Activated T-cell treated with anti-CD3 and anti-CD28 coated beads, Interleukin-2, amount 50 U/mL, for 4 hours (primary cell): ENCODE results near the gene ISY1. TPM values are rescaled to one million over a fixed set of nuclear protein-coding genes. Genes with fewer than 3 reads are reported as not detected.
A peak's percentile ranks its signal among the peaks of the same experiment; 100 is the strongest.
"Not testable (repeated sequence)": the region's sequence is repeated elsewhere in the genome, so short reads cannot be mapped to it uniquely, and the experiment has no call there.

Source experiments
- ATAC-seq, 2 donors: fragments of 200-7000 bp; cut with Tn5 transposase; one replicate each; pipeline ENCODE4 v1.10.0; 2021
- DNase-seq: peaks from one replicate; pipeline ENCODE4 v3.0.0-alpha.2; 2020
- H3K27me3 Mint-ChIP-seq: one replicate; pipeline ENCODE4 v1.8.0; 2021; ENCODE audit warnings: low read depth, mixed read lengths
- H3K36me3 Mint-ChIP-seq: one replicate; pipeline ENCODE4 v1.8.0; 2022; ENCODE audit warnings: mixed read lengths; ENCODE audit not compliant: insufficient read depth
- H3K4me1 Mint-ChIP-seq: one replicate; pipeline ENCODE4 v1.8.0; 2021; ENCODE audit warnings: low read depth, mixed read lengths
- H3K4me3 Mint-ChIP-seq: one replicate; pipeline ENCODE4 v1.8.0; 2021; ENCODE audit warnings: mild to moderate bottlenecking, moderate library complexity, mixed read lengths
- H3K9me3 Mint-ChIP-seq: one replicate; pipeline ENCODE4 v1.8.0; 2021; ENCODE audit warnings: mixed read lengths
- total RNA-seq, 3 donors: library from RNA; stranded (reverse); gene quantifications; one replicate each; pipeline ENCODE4 v1.2.1, GENCODE V29; 2021

The ISY1 gene
- total RNA-seq, 3 donors from 2014 or later, result 93.1 to 101 (median 93.9) TPM

GRCh38 chr3:129104051-129104450 lies 56.8 kb downstream of the ISY1 start:
- Mint-ChIP-seq H3K27me3 (no peaks in the 10 kb centered on the region), H3K4me3 (no peak overlapping the region), H3K36me3 (peaks cover 24% of the 10 kb centered on the region), H3K9me3 (no peaks in the 10 kb centered on the region), H3K4me1 (peaks cover 76% of the 10 kb centered on the region)
- DNase-seq (no peak), ATAC-seq (no peak)

DNA sequence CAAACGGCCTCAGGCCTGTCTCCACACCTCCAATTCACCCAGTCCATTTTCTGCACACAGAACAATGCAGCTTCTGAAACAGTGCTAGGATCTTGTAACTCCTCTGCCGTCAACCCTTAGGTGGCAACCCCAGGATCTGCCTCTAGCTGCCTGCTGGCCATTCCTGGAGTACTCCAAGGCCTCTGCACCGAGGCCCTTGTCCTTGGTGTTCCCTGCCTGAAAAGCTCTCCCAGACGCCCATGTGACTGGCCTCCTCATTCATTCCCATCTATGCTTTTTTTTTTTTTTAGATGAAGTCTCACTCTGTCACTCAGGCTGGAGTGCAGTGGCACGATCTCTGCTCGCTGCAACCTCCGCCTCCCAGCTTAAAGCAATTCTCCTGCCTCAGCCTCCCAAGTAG lies 57.6 kb downstream of the ISY1 start:
- Mint-ChIP-seq H3K36me3 (peaks cover 25% of the 10 kb centered on the region), H3K9me3 (no peaks in the 10 kb centered on the region), H3K27me3 (no peaks in the 10 kb centered on the region), H3K4me1 (peaks cover 71% of the 10 kb centered on the region), H3K4me3 (no peak overlapping the region)
- DNase-seq, result no peak
- no peak for ATAC-seq

DNA sequence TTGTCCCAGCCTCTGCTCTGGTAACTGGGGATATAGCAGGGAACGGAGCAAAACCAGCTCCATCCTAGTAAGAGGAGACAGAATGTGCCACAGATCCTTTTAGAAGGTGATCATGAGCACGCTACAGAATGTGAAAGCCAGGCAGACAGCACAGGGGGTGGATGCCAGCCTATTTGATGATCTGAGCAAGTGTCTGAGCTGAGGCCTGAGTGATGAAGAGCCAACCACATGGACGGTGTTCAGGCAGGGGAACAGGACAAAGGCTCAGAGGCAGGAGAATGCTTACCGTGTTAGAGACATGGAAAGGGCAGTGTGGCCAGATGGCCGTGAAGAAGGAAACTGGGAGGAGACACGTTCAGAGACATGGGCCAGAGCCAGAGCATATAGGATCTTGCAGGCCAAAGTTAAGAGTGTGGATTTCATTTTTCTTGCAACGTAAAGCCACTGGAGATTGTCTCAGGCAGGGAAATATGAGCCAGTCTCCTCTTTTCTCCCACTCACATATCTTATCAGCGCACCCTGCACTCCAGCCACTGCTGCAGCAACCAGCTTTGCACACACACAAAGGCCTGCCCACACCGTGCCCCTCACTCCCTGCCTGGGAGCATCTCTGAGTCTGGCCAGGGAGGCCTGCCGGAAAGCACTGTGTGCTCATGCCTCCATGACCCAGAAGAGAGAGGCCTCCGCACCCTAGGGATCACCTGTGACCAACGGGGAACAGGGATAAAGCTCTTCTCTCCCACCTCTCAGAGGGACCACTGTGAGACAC lies 59.3 kb downstream of the ISY1 start:
- ATAC-seq (no peak), DNase-seq (no peak)
- Mint-ChIP-seq H3K4me3 (no peak overlapping the region), H3K4me1 (peaks cover 70% of the 10 kb centered on the region), H3K9me3 (no peaks in the 10 kb centered on the region), H3K36me3 (peaks cover 20% of the 10 kb centered on the region), H3K27me3 (no peaks in the 10 kb centered on the region)

DNA sequence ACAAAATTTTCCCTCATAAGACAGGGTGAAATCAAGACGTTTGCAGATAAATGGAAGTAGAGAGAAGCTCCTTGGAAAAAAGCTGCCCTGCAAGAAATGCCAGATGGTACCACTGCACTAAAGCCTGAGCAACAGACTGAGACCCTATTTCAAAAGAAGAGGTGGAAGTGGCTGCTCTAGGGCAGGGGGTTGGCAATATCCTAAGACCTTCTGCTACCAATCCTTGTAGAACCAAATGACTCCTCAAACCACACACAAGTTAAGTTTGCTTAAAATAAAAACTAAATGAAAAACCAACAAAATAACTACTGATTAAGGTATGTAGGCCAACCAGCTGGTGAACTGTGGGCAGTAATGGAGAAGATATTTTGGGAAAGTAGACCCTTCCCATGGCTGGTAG lies 60.6 kb downstream of the ISY1 start:
- Mint-ChIP-seq H3K36me3 (peaks cover 22% of the 10 kb centered on the region), H3K27me3 (no peaks in the 10 kb centered on the region), H3K9me3 (no peaks in the 10 kb centered on the region), H3K4me1 (peaks cover 70% of the 10 kb centered on the region), H3K4me3 (no peak overlapping the region)
- ATAC-seq (peak in 1 of 2 donors; percentile 24), DNase-seq (no peak)

GRCh38 chr3:129095285-129095684 lies 65.6 kb downstream of the ISY1 start:
- no peaks in the 10 kb centered on the region for H3K27me3 Mint-ChIP-seq
- H3K9me3 Mint-ChIP-seq, result no peaks in the 10 kb centered on the region
- H3K4me3 Mint-ChIP-seq, result no peak overlapping the region
- DNase-seq (no peak), ATAC-seq (no peak)
- peaks cover 32% of the 10 kb centered on the region for H3K4me1 Mint-ChIP-seq
- peaks cover 18% of the 10 kb centered on the region for H3K36me3 Mint-ChIP-seq

GRCh38 chr3:129088312-129088711 lies 72.6 kb downstream of the ISY1 start:
- H3K9me3 Mint-ChIP-seq, H3K4me3 Mint-ChIP-seq, ATAC-seq, DNase-seq, H3K36me3 Mint-ChIP-seq, H3K4me1 Mint-ChIP-seq, H3K27me3 Mint-ChIP-seq: not testable (repeated sequence)

- H3K4me3 Mint-ChIP-seq, H3K4me1 Mint-ChIP-seq, H3K9me3 Mint-ChIP-seq, DNase-seq, H3K27me3 Mint-ChIP-seq, H3K36me3 Mint-ChIP-seq: not testable (repeated sequence)
- ATAC-seq, result peak; percentile 67 to 78
Measured at GRCh38 chr3:129087904-129088303, 73.0 kb downstream of the ISY1 start.

- H3K27me3 Mint-ChIP-seq, result no peaks in the 10 kb centered on the region
- no peaks in the 10 kb centered on the region for H3K9me3 Mint-ChIP-seq
- DNase-seq (no peak), ATAC-seq (peak in 1 of 2 donors; percentile 6)
- H3K4me1 Mint-ChIP-seq, result no peaks in the 10 kb centered on the region
- H3K4me3 Mint-ChIP-seq, result no peak overlapping the region
- H3K36me3 Mint-ChIP-seq, result no peaks in the 10 kb centered on the region
Measured at GRCh38 chr3:129087138-129087702, 73.6 kb downstream of the ISY1 start.

DNA sequence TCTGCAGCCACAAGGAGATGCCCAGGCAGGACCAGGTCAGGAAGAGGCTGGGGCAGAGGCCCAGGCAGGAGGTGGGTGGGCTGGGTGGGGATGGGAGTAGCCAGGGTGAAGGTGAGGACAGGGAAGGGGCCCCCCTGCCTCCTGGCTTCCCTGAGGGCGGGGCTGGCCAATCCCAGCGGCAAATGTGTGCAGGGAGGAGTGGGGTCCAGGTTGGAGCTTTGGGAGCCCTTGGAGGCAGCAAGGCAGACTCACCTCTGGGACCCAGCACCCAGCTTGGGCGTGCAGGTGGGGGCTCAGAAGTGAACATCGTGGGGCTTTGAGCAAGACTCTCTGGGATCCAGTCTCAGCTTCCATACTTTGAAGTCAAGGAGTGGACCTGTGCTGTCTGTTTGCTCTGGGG lies 75.0 kb downstream of the ISY1 start:
- DNase-seq, result no peak
- Mint-ChIP-seq H3K4me1 (peaks cover 5% of the 10 kb centered on the region), H3K4me3 (no peak overlapping the region), H3K27me3 (no peaks in the 10 kb centered on the region), H3K9me3 (no peaks in the 10 kb centered on the region), H3K36me3 (no peaks in the 10 kb centered on the region)
- no peak for ATAC-seq

GRCh38 chr3:129085165-129085715 lies 75.6 kb downstream of the ISY1 start:
- H3K4me3 Mint-ChIP-seq, result no peak overlapping the region
- no peaks in the 10 kb centered on the region for H3K36me3 Mint-ChIP-seq
- DNase-seq (no peak), ATAC-seq (no peak)
- no peaks in the 10 kb centered on the region for H3K9me3 Mint-ChIP-seq
- no peaks in the 10 kb centered on the region for H3K27me3 Mint-ChIP-seq
- H3K4me1 Mint-ChIP-seq, result peaks cover 5% of the 10 kb centered on the region

GRCh38 chr3:129084501-129084900 lies 76.4 kb downstream of the ISY1 start:
- ATAC-seq (no peak), DNase-seq (no peak)
- H3K9me3 Mint-ChIP-seq, result no peaks in the 10 kb centered on the region
- peaks cover 5% of the 10 kb centered on the region for H3K4me1 Mint-ChIP-seq
- H3K4me3 Mint-ChIP-seq, result no peak overlapping the region
- no peaks in the 10 kb centered on the region for H3K36me3 Mint-ChIP-seq
- no peaks in the 10 kb centered on the region for H3K27me3 Mint-ChIP-seq

DNA sequence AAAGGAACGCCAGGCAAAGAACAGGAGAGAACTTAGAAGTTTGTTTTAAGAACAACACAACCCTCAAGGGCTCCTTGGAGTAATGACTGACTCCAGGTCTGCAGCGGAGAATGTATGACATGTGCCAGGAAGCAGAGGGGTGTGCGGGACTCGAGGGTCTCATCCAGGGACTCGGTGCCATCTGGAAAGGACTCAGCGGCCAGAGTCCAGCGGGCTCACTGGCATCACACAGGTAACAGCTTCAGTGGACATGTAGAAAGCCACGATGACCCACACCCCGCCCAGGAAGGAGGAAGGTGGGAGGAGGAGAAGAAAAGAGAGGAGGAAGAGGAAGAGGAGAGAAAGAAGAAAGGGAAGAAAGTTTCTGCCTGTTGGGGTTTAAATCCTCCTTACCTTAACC lies 78.8 kb downstream of the ISY1 start:
- ATAC-seq (no peak), DNase-seq (no peak)
- Mint-ChIP-seq H3K4me3 (no peak overlapping the region), H3K27me3 (no peaks in the 10 kb centered on the region), H3K4me1 (peaks cover 5% of the 10 kb centered on the region), H3K36me3 (no peaks in the 10 kb centered on the region), H3K9me3 (no peaks in the 10 kb centered on the region)

- Mint-ChIP-seq H3K27me3 (no peaks in the 10 kb centered on the region), H3K4me3 (no peak overlapping the region), H3K36me3 (no peaks in the 10 kb centered on the region), H3K9me3 (no peaks in the 10 kb centered on the region), H3K4me1 (peaks cover 5% of the 10 kb centered on the region)
- no peak for ATAC-seq
- no peak for DNase-seq
Measured at GRCh38 chr3:129081503-129081902, 79.4 kb downstream of the ISY1 start.

DNA sequence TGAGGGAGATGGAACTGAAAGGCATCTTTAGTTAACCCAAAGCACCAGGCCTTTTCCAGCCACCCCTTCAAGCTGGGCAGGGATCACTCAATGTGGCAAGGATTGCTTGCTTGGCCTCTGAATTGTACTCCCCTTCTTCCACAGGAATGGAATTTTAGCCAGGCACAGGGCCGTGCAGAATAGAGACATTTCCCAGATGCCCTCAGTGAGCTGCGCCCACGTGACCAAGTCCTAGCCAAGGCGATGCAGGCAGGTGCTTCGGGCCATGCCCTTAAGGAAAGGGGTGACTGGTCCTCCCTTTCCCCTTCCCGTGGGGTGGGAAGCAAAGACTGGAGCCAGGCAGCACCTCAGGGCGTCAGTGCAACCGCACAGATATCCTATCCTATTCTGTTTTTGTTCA lies 82.4 kb downstream of the ISY1 start:
- DNase-seq, result no peak
- Mint-ChIP-seq H3K4me1 (peaks cover 5% of the 10 kb centered on the region), H3K9me3 (no peaks in the 10 kb centered on the region), H3K36me3 (no peaks in the 10 kb centered on the region), H3K27me3 (no peaks in the 10 kb centered on the region), H3K4me3 (no peak overlapping the region)
- ATAC-seq, result no peak
